ENCODE data around the gene ZKSCAN5.
A peak's percentile ranks its signal among the peaks of the same experiment; 100 is the strongest.
"Not testable (repeated sequence)": the region's sequence is repeated elsewhere in the genome, so short reads cannot be mapped to it uniquely, and the experiment has no call there.

The ZKSCAN5 gene

DNA sequence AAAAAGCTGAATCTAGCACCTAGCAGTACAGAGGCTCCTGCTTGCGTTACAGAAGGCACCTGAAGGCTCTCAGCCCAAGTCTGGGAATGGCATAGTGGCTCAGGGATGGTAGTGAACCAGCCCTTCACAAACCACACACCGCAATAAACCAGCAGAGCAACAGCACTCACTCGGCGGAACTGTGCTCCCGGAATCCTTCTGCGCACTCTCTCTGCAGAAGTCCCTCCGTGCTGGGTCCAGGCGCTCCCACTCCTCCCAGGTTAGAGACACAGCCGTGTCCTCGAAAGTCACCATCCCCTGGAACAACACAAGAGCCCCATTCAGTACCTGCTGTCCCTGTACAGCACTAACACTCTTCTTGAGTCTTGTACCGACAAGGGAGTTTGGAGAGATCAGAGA lies 5.9 kb upstream of the ZKSCAN5 start:
- no peak for DNase-seq

DNA sequence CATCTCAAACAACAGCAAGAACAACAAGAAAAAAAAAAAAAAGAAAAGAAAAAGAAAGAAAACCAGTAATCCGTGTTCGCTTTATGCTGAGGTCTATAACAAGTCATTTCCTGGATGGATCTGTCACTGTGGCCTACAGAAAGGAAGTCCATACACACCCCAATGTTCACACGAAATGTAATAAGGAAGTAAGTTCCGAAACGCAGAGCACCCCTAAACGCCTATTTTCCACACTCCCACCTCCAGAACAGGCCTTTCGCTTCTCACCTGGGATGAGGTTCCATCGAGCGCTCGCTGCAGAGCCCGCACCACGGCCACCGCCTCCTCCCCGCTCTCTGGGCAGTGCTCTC lies 5.1 kb upstream of the ZKSCAN5 start:
- peak; percentile 27 to 61 for DNase-seq

DNA sequence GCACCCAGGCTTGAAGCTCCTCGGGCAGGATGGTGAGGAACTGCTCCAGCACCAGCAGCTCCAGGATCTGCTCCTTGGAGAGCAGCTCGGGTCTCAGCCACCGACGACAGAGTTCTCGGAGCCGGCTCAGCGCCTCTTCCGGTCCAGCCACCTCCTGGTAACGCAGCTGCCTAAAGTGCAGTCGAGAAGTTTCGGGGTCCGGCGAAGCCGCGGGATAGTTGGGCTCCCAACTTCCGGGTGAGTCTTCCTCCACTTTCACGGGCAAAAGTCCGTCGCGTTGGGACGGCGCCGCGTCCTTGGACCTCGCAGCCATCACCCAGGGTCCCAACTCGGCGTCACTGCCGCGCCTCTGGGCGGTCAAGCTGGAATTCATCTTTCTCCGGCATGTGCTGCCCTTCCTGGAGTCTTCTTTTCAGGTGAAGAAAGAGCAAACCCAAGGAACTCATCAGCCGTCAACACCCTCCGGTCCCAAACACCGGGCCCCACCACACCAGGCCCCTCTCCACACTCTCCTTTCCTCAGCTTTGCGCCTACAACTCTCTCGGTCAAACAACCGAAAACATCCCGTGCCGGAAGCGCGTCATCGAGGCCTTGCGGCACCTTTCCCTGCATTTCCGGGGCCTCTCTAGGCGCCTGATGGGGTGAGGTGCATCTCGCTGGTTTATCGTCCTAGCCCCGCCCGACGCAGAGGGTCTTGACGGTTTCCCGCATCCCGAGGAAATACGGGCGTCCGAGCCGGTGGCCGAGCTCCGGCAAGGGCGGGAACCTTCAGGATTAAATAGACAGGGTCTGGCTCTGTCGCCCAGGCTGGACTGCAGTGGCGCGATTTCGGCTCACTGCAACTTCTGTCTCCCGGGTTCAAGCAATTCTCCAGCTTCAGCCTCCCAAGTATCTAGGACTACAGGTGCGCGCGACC lies 4.5 kb upstream of the ZKSCAN5 start, which contains the start of gene ZNF394:
Gene ZNF394 (minus strand): TSS at position 561 of the 916 bp plus-strand sequence. CDS start 188 bp downstream, at position 373.
- peak; percentile 91 for DNase-seq

DNA sequence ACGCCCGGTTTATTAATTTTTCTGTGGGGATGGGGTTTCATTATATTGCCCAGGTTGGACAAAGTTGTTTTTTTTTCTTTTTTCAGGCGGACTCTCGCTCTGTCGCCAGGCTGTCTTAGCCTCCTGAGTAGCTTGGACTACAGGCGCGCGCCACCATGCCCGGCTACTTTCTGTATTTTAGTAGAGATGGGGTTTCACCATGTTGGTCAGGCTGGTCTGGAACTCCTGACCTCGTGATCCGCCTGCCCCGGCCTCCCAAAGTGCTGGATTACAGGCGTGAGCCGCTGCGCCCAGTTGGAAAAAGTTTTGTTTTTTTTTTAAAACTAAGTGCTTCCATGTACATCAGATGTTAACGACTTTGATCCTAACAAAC lies 3.8 kb upstream of the ZKSCAN5 start:
- DNase-seq: no peak

DNA sequence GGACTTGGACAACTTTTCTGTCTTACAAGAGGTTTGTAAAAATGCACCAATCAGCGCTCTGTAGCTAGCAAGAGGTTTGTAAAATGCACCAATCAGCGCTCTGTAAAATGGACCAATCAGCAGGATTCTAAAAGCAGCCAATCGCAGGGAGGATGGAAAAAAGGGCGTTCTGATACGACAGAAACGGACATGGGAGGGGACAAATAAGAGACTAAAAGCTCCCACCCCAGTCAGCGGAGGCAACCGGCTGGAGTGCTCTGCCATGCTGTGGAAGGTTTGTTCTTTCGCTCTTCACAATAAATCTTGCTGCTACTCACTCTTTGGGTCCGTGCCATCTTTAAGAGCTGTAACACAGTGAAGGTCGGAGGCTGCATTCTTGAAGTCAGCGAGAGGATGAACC lies 3.2 kb upstream of the ZKSCAN5 start:
- DNase-seq: peak in 1 of 2 donors; percentile 15

DNA sequence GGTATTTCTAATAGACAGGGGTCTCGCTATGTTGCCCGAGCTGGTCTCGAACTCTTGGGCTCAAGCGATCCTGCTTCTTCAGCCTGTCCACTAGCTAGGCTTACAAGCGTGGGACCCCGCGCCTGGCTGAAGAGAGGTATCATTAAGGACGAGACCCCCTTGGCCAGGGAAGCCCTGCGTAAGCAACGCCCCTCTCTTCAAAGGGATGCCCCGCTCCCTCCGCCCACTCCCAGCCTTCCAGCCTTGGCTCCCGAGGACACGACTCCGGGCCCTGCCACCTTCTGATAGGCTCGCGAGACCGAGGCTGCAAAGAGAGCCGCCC lies 220 bp upstream of the ZKSCAN5 start:
- DNase-seq: no peak

DNA sequence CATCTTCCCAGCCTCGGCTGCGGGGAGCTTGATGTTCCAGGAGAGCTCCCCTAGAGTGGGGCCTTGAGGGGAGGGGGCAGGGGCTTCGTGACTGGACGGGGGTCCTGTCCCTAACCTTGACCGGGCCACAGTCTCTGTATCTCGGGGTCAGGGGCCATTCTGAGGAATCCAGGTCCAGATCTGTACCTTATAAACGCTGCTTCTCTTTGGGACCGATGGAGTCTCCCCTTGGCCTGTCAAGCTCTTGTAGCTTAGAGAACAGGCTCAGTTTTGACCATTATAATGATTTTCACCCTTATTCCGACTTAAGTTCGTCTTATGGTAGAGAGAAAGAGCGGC lies 831 bp downstream of the ZKSCAN5 start:
- DNase-seq: no peak

DNA sequence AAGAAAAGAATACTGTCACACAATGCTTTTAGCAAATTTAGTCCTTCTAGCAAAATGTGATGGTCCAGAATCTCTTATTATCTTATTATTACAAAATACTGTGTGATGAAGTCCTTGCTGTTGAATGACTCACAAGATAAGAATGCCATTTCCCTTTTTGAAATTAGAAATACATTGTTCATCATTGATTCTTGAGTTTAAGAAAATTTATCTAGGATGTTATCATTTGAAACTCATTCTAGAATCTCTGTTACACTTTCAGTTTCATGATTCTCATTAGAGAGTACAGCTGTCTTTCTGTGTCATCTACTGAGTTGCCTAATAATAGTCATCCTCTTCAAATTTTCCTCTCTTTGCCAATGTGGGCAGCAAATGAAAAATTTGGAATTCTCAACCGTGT lies 9.6 kb downstream of the ZKSCAN5 start:
- no peak for DNase-seq

DNA sequence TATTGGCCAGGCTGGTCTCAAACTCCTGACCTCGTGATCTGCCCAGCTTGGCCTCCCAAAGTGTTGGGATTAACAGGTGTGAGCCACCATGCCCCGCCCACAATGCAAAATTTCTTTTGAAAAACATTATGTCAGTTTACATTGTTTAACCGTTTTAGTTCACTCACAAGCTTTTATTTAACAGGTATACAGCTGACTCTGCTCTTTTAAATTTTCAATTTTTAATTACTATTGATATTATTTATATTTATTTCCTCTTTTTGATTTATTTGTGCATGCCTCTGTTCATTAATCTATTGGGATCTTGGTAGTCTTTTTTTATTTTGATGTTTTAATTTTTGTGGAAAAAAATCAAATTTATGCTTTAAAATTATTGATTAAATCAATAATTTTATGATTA lies 16.9 kb downstream of the ZKSCAN5 start:
- DNase-seq: no peak

DNA sequence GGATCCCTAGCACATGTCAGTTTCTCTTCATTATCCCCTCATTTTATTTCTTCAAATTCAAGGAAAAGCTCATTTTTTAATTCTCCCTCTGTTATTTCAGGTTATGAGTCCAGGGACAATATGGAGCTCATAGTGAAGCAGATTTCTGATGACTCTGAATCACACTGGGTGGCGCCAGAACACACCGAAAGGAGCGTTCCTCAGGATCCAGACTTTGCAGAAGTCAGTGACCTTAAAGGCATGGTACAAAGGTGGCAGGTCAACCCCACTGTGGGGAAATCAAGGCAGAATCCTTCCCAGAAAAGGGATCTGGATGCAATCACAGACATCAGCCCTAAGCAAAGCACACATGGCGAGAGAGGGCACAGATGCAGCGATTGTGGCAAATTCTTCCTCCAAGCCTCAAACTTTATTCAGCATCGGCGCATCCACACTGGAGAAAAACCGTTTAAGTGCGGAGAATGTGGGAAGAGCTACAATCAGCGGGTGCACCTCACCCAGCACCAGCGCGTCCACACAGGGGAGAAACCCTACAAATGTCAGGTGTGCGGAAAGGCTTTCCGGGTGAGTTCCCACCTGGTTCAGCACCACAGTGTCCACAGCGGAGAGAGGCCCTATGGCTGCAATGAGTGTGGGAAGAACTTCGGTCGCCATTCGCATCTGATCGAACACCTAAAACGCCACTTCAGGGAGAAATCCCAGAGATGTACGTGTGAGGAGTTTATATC lies 21.4 kb downstream of the ZKSCAN5 start:
- peak in 1 of 2 donors; percentile 17 for DNase-seq

DNA sequence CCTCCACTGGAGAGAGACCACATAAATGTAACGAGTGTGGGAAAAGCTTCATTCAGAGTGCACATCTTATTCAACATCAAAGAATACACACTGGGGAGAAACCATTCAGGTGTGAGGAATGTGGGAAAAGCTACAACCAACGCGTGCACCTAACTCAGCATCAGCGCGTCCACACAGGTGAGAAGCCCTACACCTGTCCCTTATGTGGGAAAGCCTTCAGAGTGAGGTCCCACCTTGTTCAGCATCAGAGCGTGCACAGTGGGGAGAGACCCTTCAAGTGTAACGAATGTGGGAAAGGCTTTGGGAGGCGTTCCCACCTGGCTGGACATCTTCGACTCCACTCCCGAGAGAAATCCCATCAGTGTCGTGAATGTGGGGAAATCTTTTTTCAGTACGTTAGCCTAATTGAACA lies 26.9 kb downstream of the ZKSCAN5 start:
- DNase-seq: no peak

DNA sequence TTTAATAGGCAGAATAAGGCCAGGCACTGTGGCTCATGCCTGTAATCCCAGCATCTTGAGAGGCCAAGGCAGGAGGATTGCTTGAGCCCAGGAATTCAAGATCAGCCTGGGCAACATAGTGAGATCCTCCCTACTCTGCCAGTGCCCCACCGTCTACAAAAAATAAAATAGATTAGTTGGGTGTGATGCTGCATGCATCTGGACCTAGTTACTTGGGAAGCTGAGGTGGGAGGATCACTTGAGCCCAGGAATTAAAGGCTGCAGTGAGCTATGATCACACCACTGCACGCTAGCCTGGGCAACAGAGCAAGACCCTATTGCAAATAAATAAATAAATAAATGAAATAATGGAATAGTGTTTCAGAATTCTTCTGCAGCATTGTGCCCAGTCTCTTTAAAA lies 31.2 kb downstream of the ZKSCAN5 start:
- no peak for DNase-seq

DNA sequence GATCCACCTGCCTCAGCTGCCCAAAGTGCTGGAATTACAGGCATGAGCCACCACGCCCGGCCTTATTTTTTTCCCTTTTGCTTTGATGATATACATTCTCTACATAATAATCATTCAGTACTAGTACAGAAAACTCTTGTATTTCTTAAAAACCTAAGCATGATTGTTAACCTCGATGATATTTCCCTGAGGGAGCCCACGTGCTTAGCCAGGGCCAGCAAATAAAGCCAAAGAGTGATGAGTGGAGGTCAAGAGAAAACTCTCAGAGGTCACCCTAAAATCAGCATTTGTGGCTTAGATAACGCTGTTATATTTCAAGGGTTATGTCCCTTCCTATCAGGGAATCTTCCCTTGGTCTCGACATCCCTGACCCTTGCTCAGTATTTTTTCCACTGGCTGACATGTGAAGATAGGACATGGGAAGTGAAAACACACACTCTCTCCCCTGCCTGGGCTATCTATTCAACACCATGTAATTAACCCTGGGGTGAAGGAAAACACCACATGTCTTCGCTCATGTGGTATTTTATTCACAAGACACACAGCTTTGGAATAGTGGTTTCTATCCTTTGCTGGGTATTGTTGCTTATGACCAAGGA lies 34.9 kb downstream of the ZKSCAN5 start:
- DNase-seq: no peak

DNA sequence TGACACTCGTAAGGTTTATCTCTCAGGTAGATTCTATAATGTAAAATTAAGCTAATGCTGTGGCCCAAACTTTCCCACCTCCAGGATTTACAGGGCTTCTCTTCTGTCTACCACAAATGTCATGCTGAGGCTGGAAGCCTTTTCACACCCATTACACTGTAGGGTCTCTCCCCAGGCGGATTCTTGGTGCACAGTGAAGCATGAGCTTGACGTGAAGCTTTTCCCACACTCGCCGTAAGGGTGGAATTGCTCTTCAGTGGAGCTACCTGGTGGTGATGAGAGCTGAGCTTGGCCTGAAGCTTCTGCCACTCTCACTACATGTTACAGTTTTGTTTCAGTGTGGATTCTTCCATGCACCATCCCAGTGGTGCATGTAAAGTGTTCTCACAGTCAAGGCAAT lies 36.1 kb downstream of the ZKSCAN5 start:
- DNase-seq: no peak

DNA sequence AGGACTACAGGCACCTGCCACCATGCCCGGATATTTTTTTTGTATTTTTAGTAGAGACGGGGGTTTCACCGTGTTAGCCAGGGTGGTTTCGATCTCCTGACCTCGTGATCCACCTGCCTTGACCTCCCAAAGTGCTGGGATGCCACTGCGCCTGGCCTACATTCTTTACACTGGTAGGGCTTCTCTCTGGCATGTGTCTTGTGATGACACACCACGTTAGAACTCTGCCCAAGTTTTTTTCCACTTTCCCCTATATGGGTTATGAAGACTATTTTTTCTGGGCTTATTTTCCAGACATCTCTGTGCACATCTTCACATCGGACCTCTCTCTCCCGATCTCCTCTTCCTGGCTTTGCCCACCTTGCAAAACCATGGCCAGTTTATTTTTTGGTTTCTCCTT lies 36.8 kb downstream of the ZKSCAN5 start:
- no peak for DNase-seq

DNA sequence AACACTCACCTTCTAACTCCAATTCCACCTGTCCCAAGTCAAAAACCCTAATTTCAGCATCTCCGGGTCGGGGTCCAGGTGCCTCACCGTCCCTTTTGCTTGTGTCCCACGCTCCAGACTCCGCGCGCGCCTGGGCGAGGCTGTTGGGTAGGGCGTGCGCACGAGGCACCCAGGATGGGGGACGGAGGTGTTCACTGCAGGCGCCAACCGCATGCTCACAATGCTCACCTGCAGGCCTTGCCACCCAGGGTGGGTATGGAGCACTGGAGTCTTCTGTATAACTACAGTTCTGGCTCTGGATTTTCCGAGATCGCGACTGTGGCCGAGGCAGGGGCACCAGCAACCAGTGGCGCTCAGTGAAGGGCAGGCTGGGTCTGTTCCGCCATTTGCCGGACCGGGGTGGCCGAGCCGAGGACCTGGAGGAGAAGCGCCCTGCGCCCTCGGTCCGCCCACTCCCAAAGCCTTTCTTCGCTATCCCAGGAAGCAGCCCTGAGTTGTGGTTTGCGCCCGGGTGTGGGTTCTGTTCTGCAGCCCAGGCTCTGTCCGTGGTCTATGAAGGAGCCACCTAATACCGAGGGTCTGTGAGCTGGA lies 38.7 kb downstream of the ZKSCAN5 start:
- DNase-seq: no peak

DNA sequence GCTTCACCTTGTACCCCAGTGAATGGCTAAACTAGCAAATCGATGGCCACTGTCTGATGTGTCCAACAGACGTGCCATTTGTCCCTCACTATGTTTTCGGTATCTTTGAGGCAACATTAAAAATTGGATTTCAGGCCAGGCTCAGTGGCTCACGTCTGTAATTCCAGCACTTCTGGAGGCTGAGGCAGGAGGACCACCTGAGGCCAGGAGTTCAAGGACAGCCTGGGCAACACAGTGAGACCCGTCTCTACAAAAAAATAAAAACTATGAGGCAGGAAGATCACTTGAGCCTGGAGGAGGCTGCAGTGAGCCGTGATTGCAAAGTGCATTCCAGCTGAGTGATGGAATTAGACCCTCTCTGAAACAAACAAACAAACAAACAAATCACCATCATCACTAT lies 39.5 kb downstream of the ZKSCAN5 start:
- DNase-seq: no peak

DNA sequence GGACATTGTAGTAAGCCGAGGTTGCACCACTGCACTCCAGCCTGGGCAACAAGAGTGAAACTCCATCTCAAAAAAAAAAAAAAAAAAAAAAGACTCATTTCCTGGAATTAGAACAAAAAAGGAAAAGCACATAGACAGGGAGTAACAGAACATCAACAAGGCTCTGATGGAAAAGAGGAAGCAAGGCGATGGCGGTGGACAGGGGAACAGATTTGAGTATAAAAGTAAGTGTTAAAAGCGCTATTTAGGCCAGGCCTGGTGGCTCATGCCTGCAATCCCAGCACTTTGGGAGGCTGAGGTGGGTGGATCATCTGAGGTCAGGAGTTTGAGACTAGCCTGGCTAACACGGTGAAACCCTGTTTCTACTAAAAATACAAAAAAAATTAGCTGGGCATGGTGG lies 40.8 kb downstream of the ZKSCAN5 start:
- DNase-seq: not testable (repeated sequence)

DNA sequence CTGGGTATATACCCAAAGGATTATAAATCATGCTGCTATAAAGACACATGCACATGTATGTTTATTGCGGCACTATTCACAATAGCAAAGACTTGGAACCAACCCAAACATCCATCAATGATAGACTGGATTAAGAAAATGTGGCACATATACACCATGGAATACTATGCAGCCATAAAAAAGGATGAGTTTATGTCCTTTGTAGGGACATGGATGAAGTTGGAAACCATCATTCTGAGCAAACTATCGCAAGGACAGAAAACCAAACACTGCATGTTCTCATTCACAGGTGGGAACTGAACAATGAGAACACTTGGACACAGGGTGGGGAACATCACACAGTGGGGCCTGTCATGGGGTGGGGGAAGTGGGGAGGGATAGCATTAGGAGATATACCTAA lies 45.1 kb downstream of the ZKSCAN5 start:
- not testable (repeated sequence) for DNase-seq

DNA sequence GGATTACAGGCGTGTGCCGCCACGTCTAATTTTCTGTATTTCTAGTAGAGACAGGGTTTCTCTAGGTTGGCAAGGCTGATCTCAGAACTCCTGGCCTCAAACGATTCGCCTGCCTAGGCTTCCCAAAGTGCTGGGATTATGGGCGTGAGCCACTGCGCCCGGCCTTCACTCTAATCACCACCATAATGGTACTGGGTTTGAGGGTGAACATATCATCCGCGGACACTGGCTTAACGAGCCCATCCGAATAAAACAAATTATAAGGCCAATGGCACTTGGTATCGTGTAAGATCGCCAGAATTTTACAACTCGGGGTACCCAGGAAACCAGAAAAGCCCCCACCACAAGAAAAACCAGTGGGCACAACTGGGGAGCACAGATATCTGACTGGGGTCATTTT lies 46.9 kb downstream of the ZKSCAN5 start:
- no peak for DNase-seq

DNA sequence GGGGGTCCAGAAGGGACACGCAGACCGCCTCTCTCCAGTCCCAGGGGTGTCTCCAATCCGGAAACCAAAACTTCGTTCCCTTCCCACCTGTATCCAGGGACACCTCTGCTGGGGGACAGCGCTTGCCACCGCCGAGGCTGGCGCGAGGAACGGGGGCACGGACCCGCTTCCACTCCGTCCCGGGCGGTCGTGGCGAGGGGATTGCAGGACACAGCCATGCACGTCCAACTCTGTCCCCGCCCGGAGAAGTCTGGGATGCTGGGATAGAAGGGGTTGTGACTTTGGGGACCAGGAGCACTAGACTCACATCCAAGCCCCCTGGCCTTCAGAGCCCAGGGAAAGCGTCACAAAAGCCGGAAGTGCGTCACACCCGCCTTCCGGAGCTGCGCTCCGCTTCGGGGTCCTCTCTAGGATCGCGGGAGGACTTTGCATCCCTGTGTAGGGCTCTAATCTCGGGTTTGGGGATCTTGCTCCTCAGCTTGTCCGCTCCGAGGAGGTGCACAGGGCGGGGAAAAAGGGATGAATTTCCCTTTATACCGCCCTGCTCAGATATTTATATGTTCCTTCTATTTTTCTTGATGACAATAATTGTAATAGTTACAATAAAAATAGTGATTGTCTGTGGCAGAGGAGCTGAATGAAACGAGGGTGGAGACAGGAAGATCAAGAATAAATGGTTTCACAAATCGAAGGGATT lies 47.5 kb downstream of the ZKSCAN5 start, which contains the start of gene FAM200A:
Gene FAM200A (minus strand): TSS at position 348 of the 697 bp plus-strand sequence. CDS start 3,707 bp downstream, outside the sequence.
- peak; percentile 88 to 90 for DNase-seq

DNA sequence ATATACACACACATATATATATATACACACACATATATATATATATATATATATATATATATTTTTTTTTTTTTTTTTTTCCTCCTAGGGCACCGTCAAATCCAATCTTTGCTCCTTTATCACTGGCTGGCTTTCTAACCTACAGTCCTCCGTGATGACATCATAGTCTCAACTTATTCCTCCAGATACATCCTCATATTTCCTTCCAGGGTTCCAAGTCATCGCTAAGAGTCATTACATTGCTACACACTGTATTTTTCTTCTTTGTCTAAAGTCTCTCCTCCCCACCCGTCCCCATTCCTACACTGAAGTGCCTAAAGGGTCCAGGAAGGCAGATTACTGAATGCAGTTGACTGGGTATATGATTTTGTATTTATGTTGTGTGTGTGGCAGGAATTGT lies 48.6 kb downstream of the ZKSCAN5 start:
- DNase-seq: no peak

DNA sequence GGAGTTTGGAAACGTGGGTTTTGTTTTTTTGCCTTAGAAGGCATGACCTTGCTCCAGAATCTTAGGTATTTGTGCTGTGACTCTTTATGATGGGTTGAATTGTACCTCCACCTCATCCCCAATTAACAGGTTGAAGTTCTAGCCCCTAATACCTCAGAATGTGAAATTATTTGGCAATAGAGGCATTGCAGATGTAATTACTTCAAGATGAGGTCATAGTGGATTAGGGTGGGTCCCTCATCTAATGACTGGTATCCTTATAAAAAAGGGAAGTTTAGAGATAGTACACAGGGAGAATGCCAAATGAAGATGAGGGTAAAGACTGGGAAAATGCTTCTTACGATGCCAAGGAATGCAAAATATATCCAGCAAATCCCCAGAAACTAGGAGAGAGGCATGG lies 50.5 kb downstream of the ZKSCAN5 start:
- DNase-seq: no peak

Data from CD4-positive, alpha-beta T cell treated with Interleukin-4 for 1 hour (primary cell).